ENCODE measurements around the gene DLG2.
A peak's percentile ranks its signal among the peaks of the same experiment; 100 is the strongest.

DLG2 gene

GRCh38 chr11:83715927-83716535, 1911.1 kb downstream of the DLG2 start:
- no peak for DNase-seq (ENCODE audit: low read depth)

DNA sequence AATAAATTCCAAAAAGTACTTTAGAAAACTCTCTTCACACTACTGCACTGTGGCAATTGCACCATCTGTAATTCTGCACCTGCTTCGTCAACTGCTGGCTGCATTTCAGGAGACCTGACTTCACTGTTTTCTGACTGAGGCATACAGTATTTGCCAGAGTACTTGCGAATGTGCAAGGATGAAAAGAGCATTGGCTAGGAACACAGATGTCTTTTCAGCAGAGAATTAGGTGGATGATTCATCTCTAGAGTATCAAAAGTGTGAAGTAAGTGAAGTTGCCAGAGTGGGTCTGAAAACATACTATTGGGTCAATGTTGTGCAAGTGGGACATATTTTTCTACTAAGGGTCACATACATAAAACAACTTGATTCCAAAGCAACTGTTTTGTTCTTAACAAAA, 1913.4 kb downstream of the DLG2 start:
- DNase-seq (ENCODE audit: low read depth), result peak; percentile 69

- no peak for DNase-seq (ENCODE audit: low read depth)
These were observed 1916.0 kb downstream of the DLG2 start for GRCh38 chr11:83711106-83711527.

DNA sequence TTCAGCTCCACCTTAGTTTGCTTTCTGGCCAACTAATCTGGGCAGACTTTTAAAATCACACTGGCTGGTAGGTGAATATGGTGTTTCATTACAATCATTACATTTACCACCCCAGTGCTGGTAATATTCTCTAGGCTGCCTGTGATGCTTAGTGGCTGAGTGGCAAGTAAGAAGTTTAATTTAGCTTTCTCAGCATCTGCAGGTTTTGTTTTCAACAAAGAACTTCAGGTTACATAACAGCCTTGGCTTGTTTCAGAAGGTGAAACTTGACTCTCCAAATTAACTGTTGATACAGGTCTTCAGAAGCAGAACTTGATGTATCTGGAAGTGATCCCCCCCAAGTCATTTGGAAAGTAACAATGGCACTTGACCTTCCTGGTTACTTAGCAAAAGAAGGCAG, 1917.7 kb downstream of the DLG2 start:
- no peak for DNase-seq (ENCODE audit: low read depth)

DNA sequence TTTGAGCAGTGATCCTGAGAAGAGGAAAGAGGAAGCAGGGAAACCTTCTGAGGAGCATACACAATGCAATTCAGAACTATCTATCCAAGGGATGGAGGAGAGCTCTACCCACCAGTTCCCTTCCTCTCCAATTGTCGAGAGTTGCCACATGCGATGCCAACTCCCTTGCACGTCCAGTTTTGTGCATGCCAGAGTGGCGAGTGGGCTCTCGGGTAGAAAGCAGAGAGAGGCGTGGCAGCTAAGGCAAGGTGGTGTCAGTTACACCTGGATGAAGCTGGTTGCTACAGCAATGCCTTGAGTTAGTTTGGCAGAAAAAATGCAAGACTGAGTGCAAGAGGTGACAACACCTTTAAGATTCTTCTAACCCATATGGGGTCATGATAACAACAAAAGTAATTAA, 1920.6 kb downstream of the DLG2 start:
- DNase-seq (ENCODE audit: low read depth), result no peak

DNA sequence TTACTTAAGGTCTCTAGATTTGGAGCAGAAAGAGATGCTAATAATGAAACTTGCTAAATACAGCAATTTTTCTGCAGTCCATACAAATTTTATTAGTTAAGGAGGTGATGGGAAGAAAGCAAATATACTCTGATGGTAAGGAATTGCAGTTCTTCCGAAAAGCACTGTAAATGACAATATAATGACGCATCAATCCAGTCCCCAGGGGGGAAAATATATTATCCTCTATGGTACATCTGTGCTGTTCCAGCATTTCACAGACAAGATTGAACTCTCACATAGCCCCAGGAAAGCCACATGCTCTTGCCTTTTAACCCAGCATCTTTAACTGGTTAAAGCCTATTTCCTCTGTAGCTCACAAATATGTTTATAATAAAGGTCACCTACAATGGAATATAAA, 1924.3 kb downstream of the DLG2 start:
- DNase-seq (ENCODE audit: low read depth), result no peak

- no peak for DNase-seq (ENCODE audit: low read depth)
These were observed 1929.6 kb downstream of the DLG2 start for GRCh38 chr11:83697518-83697917.

- DNase-seq (ENCODE audit: low read depth), result no peak
These were observed 1932.1 kb downstream of the DLG2 start for GRCh38 chr11:83695046-83695445.

DNA sequence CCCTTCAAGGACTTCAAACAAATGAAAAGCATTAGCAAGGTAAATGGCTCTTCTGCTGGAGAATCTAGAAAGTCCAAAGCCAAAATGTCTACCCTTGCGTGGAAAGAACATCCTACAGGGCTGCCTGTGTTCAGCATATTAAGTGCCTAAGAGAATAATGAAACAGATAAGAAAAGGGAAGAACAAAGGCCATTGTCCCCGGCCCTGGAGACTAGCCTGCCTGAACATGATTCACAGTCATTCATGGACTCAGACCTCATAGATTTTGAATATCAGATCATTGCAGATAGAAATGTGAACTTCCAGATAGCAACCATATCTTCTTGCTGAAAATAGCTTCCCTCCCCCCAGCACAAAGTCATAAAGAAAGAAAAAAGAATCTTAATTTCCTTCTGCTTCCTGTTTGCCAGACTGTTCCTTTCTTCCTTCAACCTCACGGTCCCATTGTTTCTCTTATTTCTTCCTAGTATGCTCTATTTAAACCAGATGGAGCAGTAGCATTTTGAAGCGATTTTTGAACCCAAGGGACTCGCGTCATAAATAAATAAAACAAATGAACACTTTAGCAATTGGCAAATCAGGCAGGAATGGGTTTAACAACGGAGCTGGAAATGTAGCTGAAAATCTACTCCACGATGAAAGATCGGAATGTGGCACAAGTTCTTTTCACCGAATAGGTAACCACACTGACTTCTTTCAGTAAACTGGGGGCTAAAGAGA, 1932.8 kb downstream of the DLG2 start:
- no peak for DNase-seq (ENCODE audit: low read depth)

GRCh38 chr11:83693306-83693992, 1933.7 kb downstream of the DLG2 start:
- no peak for DNase-seq (ENCODE audit: low read depth)

DNA sequence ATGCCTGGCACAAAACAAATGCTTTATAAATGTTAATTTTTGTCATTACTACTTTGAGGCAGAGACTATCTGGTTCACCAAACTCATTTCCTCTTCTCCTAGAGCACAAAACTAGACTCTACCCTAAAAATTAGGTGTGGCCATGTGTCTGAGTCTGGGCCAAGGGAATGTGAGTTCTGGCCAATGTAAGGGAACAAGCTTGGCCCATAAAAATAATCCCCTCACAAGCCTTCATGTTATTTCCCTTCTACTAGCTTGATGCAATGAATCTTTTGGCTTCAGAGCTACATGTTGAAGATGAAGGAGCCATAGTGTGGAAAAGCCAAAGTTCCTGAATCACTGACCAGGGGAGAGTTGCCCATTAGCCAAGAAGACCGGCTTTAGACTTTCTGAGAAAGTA, 1934.5 kb downstream of the DLG2 start:
- no peak for DNase-seq (ENCODE audit: low read depth)

GRCh38 chr11:83691451-83691950, 1935.6 kb downstream of the DLG2 start:
- peak; percentile 73 for DNase-seq (ENCODE audit: low read depth)

- peak; percentile 78 for DNase-seq (ENCODE audit: low read depth)
These were observed 1937.9 kb downstream of the DLG2 start for GRCh38 chr11:83689144-83689780.

- no peak for DNase-seq (ENCODE audit: low read depth)
These were observed 1939.4 kb downstream of the DLG2 start for GRCh38 chr11:83687787-83688186.

DNA sequence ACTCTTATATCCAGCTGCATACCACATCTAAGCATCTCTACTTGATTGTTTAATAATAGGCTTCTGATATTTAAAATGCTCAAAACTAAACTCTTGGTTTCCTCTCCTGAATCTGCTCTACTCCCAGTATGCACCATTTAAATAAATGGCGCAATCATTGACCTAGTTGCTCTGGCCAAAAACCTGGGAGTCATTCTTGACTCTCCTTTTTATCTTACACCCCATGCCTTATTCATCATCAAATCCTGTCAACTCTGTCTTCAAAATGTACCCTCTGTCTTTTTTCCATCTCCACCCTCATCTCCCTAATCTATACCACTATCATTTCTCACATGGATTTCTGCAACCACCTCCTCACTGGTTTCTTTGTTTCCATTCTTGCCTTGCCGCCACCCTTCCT, 1941.4 kb downstream of the DLG2 start:
- no peak for DNase-seq (ENCODE audit: low read depth)

DNA sequence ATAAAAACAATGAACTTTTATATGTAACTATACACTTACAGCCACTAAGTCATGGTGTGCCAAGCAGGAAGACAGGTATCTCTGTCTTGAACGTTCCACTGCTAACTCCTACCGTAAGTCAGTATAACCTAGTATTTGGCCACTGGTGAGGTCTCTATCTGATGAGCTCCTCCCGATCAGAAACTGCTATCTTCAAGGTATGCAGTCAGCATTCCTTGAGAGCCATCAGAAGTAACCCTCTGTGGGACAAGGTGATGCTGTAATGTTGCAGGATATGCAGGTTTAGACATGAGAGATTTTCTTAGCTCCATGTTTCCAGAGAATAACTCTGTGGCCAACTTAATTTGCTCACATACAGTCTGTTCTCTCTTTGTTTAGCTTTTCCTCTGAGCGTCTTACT, 1943.1 kb downstream of the DLG2 start:
- no peak for DNase-seq (ENCODE audit: low read depth)

- no peak for DNase-seq (ENCODE audit: low read depth)
These were observed 1944.6 kb downstream of the DLG2 start for GRCh38 chr11:83682611-83682973.

DNA sequence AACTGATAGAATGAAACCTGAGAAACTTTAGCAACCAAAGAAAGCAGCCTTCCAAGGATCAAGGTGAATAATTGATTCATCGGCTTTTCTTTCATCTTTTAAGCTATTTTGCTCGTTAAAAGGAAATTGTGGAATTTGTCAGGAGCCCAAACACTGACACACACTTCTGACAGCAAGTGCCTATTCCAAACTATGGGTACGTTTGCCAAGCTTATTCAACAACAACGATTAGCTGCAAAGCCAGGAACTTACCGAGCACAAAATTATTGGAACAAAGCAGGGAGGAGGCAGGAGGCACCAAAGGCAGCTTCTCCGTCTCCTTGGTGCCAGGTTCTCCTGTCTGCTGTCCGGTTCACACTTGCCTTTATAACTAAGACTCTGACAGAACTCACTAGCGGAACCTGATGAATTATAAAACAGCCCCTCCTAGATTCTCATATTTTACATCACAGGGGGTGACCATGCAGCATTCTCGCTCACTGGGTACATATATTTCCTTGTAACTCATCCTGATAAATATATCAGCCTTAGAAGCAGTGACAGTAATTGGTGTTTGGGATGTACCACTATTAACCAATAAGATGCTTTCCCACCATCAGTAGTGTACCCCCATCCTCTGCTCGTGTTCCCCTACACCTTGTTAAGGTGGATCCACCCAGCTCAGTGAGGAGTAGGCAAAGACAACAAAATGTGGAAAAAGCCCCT, 1945.1 kb downstream of the DLG2 start:
- DNase-seq (ENCODE audit: low read depth), result no peak

DNA sequence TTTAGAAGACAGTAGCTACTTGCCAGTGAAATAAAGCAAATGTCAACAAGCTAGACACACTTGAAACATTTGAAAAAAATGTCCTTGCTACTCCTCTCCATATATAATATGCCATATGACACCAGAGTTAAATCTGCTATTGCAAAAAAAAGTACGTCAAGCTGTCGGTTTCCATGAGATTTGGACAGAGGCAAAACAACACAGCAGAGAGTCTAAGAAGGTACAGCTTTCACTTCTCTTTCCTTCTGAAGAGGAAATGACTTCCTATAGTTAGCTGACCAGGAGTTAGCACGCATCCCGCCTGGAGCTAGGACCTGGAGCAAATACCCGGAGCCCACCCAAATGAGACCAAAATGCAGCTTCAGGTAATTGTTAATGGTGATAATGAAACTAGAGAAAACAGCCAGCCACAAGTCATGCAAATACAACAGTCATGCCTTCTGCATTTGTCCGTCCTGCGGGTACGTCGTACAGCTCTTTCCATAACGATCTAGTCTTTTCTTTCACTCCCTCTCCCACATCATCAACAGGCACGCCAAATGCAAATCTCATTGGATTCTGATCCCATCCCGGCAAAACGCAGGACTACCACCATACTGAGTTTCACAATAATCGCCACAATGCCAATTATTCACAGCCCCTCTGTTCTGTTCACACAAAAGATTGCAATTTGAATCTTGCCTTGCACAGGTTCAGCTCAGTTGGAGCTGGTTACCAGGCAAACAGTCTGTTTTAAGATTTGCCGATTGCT, 1945.9 kb downstream of the DLG2 start:
- no peak for DNase-seq (ENCODE audit: low read depth)

DNA sequence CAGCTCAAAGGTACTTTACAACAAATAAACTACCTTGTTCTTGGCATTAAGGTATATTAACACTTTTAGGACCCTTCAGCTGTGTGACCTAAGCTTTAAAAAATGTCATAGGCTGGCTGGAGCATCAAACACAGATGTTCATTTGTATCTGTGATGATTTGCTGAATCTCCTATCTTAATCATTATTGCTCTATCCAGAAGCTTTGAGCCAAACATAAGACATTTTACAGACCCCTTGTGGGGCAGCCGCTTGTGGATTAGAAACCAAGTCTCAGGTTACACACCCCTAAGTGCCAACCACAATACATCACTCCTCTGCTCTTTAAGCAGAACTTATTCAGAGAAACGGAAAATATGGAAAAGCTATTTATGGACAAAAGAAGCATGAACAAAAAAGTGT, 1946.8 kb downstream of the DLG2 start:
- DNase-seq (ENCODE audit: low read depth), result no peak

DNA sequence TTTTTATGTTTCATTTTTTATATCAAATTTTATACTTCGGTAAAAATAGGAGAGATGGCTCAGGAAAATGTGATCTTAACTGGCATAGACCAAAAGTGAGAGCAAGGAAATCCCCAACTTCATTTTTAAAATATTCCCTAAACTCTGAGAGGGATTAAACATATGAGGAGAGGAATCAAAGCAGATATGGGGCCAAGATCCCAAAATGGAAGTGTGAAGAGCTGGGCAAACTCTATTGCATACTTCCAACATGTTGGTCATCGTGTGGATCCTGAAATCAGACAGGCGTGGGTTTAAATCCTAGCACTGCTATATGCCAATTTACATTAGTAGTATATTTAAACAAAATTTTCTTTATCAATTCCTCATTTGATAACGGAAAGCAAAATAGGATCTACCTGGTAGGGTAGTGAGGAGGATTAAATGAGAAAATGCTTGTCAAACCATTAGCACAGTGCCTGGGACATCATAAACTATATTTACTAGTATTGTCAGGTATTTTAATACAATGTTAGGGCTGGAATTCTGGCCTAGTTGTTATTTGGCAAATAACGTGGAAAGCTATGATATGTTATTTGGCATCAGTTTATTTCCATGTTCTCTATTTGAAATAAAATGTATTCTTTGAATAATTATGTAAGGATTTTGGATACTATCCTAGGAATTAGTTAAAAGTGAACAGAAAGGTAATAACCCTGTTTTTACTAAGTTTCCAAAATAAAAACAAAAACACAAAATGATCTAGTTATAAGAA, 1948.1 kb downstream of the DLG2 start:
- no peak for DNase-seq (ENCODE audit: low read depth)
